ENCODE results near the gene ZMYND19.

DNA sequence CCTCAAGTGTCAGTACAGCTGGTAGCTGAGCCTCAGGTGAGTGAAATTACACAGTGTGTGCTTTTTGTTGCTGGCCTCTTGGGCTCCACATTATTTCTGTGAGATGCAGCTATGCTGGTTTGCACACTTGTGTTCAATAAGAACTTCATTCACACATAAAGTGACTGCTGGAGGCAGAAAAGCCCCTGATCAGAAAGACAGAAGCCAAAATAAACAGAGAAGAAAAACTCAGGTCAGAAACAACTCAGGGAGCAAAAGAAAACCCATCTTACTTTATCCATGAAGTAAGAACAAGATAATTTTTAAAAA, 55.2 kb downstream of the ZMYND19 start:
- TF ChIP-seq NR2C2 (CRISPR knock-in tag; IDR thresholded peaks at IDR 0.05) (no peak), OVOL2 (CRISPR knock-in tag; IDR thresholded peaks at IDR 0.05; ENCODE audit: borderline replicate concordance) (no peak), ZNF138 (CRISPR knock-in tag; conservative IDR thresholded peaks at IDR 0.05) (no peak), ELF4 (CRISPR knock-in tag; IDR thresholded peaks at IDR 0.05; ENCODE audit: low read depth) (no peak), RELA (CRISPR knock-in tag; IDR thresholded peaks at IDR 0.05; ENCODE audit: borderline replicate concordance) (no peak), CREM (CRISPR knock-in tag; IDR thresholded peaks at IDR 0.05) (no peak)
- TF ChIP-seq, protein P1, sequence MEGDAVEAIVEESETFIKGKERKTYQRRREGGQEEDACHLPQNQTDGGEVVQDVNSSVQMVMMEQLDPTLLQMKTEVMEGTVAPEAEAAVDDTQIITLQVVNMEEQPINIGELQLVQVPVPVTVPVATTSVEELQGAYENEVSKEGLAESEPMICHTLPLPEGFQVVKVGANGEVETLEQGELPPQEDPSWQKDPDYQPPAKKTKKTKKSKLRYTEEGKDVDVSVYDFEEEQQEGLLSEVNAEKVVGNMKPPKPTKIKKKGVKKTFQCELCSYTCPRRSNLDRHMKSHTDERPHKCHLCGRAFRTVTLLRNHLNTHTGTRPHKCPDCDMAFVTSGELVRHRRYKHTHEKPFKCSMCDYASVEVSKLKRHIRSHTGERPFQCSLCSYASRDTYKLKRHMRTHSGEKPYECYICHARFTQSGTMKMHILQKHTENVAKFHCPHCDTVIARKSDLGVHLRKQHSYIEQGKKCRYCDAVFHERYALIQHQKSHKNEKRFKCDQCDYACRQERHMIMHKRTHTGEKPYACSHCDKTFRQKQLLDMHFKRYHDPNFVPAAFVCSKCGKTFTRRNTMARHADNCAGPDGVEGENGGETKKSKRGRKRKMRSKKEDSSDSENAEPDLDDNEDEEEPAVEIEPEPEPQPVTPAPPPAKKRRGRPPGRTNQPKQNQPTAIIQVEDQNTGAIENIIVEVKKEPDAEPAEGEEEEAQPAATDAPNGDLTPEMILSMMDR (IDR thresholded peaks at IDR 0.05), result no peak
- TF ChIP-seq, protein P2, sequence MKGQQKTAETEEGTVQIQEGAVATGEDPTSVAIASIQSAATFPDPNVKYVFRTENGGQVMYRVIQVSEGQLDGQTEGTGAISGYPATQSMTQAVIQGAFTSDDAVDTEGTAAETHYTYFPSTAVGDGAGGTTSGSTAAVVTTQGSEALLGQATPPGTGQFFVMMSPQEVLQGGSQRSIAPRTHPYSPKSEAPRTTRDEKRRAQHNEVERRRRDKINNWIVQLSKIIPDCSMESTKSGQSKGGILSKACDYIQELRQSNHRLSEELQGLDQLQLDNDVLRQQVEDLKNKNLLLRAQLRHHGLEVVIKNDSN (CRISPR knock-in tag; IDR thresholded peaks at IDR 0.05), result no peak; the same call in 1 of the 2 replicates
